BJ (cell line): ENCODE measurements around the gene CACNA2D4. TPM values are rescaled to one million over a fixed set of nuclear protein-coding genes. Genes with fewer than 3 reads are reported as not detected.

Experiments
- CTCF ChIA-PET: fragments of 350-600 bp; formaldehyde crosslinking; extraction: SDS; loops from one replicate; lab custom pipeline; 2021; ENCODE audit warnings: antibody characterized with exemption, inconsistent platforms; lab: Yijun Ruan, JAX
- POLR2A ChIA-PET: fragments of 300-600 bp; sonication (Branson Sonifier 250); formaldehyde crosslinking; extraction: SDS; loops from one replicate; lab custom pipeline; 2021; ENCODE audit warnings: antibody characterized with exemption; lab: Charles Lee
- DNase-seq: peaks from one replicate; pipeline ENCODE4 v3.0.0-alpha.2; 2011; ENCODE audit warnings: low read depth
- H3K27me3 ChIP-seq: 2 replicates; pipeline ENCODE4 v1.6.0; 2011; ENCODE audit warnings: low read length; ENCODE audit not compliant: control insufficient read depth, insufficient read depth
- H3K36me3 ChIP-seq: 2 replicates; pipeline ENCODE4 v1.5.1; 2011; ENCODE audit warnings: low read length; ENCODE audit not compliant: control insufficient read depth, insufficient read depth
- H3K4me3 ChIP-seq: 2 replicates; pipeline ENCODE4 v1.5.1; 2011; ENCODE audit warnings: low read depth, mild to moderate bottlenecking, control low read depth, low read length
- polyA plus RNA-seq: library from polyadenylated mRNA; depleted of rRNA; stranded (reverse); fragments of >200 nt; gene quantifications from 2 replicates; pipeline ENCODE4 v1.2.3, GENCODE V29; 2011
- TF ChIP-seq, protein P1 (sequence below): IDR thresholded peaks from 2 replicates; pipeline ENCODE4 v1.5.1; 2011; ENCODE audit warnings: low read depth, mild to moderate bottlenecking, control low read depth, inconsistent platforms, low read length, moderate library complexity; ENCODE audit not compliant: insufficient read depth

CACNA2D4 gene
- polyA plus RNA-seq, 1 experiment: 0.39 TPM

GRCh38 chr12:1913377-1914113, 4.9 kb downstream of the CACNA2D4 start:
- no peak for DNase-seq
- CTCF ChIA-PET: interaction anchor here (1.2 kb wide), 1 partner anchor 26 kb away, joined by 4 read pairs; no protein-coding TSS in a partner anchor
- Histone ChIP-seq H3K27me3 (peaks cover 7% of the 10 kb centered on the region), H3K4me3 (no peak overlapping the region), H3K36me3 (no peaks in the 10 kb centered on the region)
- POLR2A ChIA-PET: no interaction called here
- TF ChIP-seq, protein P1, sequence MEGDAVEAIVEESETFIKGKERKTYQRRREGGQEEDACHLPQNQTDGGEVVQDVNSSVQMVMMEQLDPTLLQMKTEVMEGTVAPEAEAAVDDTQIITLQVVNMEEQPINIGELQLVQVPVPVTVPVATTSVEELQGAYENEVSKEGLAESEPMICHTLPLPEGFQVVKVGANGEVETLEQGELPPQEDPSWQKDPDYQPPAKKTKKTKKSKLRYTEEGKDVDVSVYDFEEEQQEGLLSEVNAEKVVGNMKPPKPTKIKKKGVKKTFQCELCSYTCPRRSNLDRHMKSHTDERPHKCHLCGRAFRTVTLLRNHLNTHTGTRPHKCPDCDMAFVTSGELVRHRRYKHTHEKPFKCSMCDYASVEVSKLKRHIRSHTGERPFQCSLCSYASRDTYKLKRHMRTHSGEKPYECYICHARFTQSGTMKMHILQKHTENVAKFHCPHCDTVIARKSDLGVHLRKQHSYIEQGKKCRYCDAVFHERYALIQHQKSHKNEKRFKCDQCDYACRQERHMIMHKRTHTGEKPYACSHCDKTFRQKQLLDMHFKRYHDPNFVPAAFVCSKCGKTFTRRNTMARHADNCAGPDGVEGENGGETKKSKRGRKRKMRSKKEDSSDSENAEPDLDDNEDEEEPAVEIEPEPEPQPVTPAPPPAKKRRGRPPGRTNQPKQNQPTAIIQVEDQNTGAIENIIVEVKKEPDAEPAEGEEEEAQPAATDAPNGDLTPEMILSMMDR: no peak

DNA sequence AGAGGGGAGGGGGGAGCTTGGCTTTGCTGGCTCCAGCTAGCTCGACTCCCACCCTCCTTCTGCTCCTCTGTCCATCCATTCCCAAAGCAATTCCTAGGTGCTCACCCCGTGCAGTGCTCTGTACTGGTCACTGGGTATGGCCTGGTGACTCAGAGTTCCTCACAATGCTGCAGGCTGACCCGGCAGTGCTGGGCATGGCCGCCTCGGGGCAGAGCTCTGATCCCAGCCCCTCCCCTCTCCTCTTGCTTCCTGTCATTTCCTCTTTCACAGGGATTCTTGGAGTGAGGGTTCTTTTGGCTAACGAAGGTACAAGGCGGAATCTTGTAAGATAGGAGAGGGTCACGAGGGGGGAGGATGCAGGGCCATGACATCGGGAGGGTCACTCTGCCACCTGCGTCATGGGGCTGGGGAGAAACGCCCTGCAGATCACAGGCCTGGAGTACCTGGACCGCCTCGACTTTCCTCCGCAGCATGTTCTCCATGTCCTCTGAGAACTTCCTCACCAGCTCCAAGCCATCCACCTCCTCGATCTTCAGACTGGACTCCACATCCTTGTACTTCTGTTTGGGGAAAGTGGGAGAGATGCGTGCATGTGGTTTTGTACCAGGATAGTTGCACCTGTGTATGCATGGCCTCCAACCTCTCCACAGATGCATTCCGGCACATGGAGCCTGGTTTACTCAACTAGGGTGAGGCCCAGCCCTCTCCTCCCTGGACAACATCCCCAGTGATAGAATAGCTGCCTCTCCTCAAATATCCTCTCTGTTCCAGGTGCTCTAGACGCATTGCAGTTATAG, 5.7 kb downstream of the CACNA2D4 start:
- no peak overlapping the region for H3K4me3 ChIP-seq
- DNase-seq: no peak
- peaks cover 6% of the 10 kb centered on the region for H3K27me3 ChIP-seq
- no peaks in the 10 kb centered on the region for H3K36me3 ChIP-seq
- POLR2A ChIA-PET: no interaction called here
- CTCF ChIA-PET: interaction anchor here (1.2 kb wide), 1 partner anchor 27 kb away, joined by 4 read pairs; no protein-coding TSS in a partner anchor
- TF ChIP-seq, protein P1: no peak

- TF ChIP-seq, protein P1: no peak
- no peak for DNase-seq
- ChIA-PET CTCF (no interaction called here), POLR2A (no interaction called here)
- Histone ChIP-seq H3K36me3 (no peaks in the 10 kb centered on the region), H3K4me3 (no peak overlapping the region), H3K27me3 (peaks cover 5% of the 10 kb centered on the region)
Measured at GRCh38 chr12:1911598-1912575, 6.6 kb downstream of the CACNA2D4 start.

DNA sequence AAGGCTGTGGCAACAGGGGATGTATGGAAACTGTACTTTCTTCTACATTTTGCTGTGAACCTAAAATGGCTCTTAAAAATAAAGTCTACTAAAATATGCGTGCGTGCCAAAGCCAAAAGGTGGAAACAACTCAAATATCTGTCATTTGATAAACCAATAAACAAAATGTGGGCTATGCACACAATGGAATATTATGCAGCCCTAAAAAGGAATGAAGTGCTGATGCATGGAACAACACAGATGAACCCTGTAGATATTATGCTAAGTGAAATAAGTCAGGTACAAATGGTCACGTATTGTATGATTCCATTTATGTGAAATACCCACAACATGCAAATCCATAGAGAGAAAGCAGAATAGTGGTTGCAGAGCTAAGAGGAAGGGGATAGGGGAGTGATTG, 8.0 kb downstream of the CACNA2D4 start:
- TF ChIP-seq, protein P1: no peak
- H3K27me3 ChIP-seq: peaks cover 5% of the 10 kb centered on the region
- POLR2A ChIA-PET: no interaction called here
- H3K36me3 ChIP-seq: no peaks in the 10 kb centered on the region
- H3K4me3 ChIP-seq: no peak overlapping the region
- CTCF ChIA-PET: no interaction called here
- no peak for DNase-seq
